Measurements from ENCODE around the gene CCDC28B. TPM values are rescaled to one million over a fixed set of nuclear protein-coding genes. Genes with fewer than 3 reads are reported as not detected.

Gene CCDC28B
- total RNA-seq (2022; extraction: Qiagen RNA extraction; ENCODE audit: low read depth) = 1.1 to 2.8 TPM (median 1.8 TPM) in 5 replicates

DNA sequence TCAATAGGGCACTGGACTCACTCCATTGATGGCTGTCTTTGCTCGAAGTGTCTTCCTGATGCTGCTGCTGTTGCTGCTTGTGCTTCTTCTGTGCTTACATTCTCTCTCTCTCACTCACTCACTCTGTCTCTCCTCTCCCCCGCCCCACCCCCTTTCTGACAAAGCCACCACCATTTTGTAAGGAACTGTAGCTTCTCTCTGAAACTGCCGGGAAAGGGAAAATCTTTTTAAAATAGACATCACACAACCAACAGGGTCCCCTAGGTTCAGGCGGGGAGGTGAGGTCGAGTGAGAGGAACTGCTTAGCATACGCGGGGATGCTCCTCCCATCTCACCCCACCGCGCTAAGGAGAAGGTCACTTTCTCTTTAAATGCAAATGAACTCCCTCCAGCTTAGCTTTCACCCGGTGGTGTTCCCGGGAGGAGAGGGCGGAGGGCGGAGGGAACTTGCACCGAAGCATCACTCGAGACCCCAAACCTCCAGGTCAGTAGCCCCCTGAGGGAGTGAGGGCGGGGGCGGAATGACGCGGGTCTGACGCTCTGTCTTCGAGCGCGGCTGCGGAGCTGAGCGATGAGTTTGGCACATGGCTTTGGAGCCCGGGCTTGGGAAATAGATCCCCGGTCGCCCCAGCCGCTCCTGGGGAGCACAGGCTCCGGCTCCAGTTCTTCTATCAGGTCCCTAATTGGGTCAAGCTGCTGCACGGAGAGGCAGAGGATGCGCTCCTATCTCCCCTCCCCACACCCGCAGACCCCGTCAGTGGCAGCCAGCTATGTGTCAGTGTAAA is at the start of gene CCDC28B:
Gene CCDC28B (plus strand): TSS at position 370 of the 785 bp plus-strand sequence. CDS start 1,341 bp downstream, outside the sequence.

GRCh38 chr1:32179443-32180185 is 20.8 kb upstream of the CCDC28B start, which contains the start of gene TXLNA:
TXLNA (plus strand) TSS chr1:32179675; CDS start chr1:32180346, 671 bp downstream.

GRCh38 chr1:32205401-32206370 is 5.3 kb downstream of the CCDC28B start, which contains the start of gene IQCC:
IQCC (plus strand) TSS chr1:32205671; CDS start chr1:32205682, 11 bp downstream.

GRCh38 chr1:32208891-32209328 is 8.5 kb downstream of the CCDC28B start, which contains the start of gene DCDC2B:
DCDC2B (plus strand) TSS chr1:32209089; CDS start chr1:32209094, 5 bp downstream.

GRCh38 chr1:32221980-32222755 is 21.8 kb downstream of the CCDC28B start, which contains the start of the genes EIF3I and TMEM234:
EIF3I (plus strand) TSS chr1:32222407; CDS start chr1:32222442, 35 bp downstream.
TMEM234 (minus strand) TSS chr1:32222353; CDS start chr1:32222322, 31 bp downstream.

DNA sequence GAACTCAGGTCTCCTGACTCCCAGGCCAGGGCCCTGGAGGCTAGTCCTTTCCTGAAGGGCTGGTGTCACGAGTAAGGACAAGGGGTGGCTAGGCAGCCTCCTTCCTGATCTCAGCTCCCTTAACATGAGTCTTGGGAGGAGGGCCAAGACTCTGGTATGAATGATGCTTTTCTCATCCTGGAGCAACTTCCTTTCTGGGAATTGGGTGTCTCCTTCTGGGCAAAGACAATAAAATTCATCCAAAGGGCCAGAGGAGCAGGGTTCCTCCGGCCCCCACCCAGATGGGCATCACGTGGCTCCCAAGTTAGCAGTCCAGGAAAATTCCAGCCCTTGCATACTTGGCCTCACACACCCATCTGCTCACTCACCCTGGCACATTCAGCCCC is 46.5 kb downstream of the CCDC28B start, which contains the start of gene FAM167B:
Gene FAM167B (plus strand): TSS at position 335 of the 386 bp plus-strand sequence. CDS start 200 bp downstream, outside the sequence.

GRCh38 chr1:32250893-32251716 is 50.7 kb downstream of the CCDC28B start, which contains the start of gene LCK:
LCK (plus strand) TSS chr1:32251265; CDS start chr1:32274330, 23,065 bp downstream.

Other genes starting within 250 kb of the CCDC28B start
- gene KHDRBS1, start 186.7 kb upstream of the CCDC28B start, total RNA-seq (2022; extraction: Qiagen RNA extraction; ENCODE audit: low read depth) = 105 to 151 TPM (median 137 TPM) in 5 replicates
- gene TMEM39B, start 127.7 kb upstream of the CCDC28B start, total RNA-seq (2022; extraction: Qiagen RNA extraction; ENCODE audit: low read depth) = 6.7 to 12.9 TPM (median 12.0 TPM) in 5 replicates
- 14.1 to 16.7 TPM (median 14.9 TPM) in 5 replicates for gene KPNA6, start 92.5 kb upstream of the CCDC28B start, total RNA-seq (2022; extraction: Qiagen RNA extraction; ENCODE audit: low read depth)
- gene TXLNA, start 20.9 kb upstream of the CCDC28B start, total RNA-seq (2022; extraction: Qiagen RNA extraction; ENCODE audit: low read depth) = 26.4 to 30.0 TPM (median 29.2 TPM) in 5 replicates
- gene IQCC, start 5.1 kb downstream of the CCDC28B start, total RNA-seq (2022; extraction: Qiagen RNA extraction; ENCODE audit: low read depth) = 1.6 to 2.7 TPM (median 2.1 TPM) in 5 replicates
- not detected in 5 replicates for gene DCDC2B, start 8.5 kb downstream of the CCDC28B start, total RNA-seq (2022; extraction: Qiagen RNA extraction; ENCODE audit: low read depth)
- gene TMEM234, start 21.8 kb downstream of the CCDC28B start, total RNA-seq (2022; extraction: Qiagen RNA extraction; ENCODE audit: low read depth) = 8.1 to 10.7 TPM (median 10.5 TPM) in 5 replicates
- 262 to 314 TPM (median 274 TPM) in 5 replicates for gene EIF3I, start 21.8 kb downstream of the CCDC28B start, total RNA-seq (2022; extraction: Qiagen RNA extraction; ENCODE audit: low read depth)
- 0.36 to 0.86 TPM (median 0.73 TPM) in 5 replicates for gene FAM167B, start 46.6 kb downstream of the CCDC28B start, total RNA-seq (2022; extraction: Qiagen RNA extraction; ENCODE audit: low read depth)
- gene LCK, start 50.7 kb downstream of the CCDC28B start, total RNA-seq (2022; extraction: Qiagen RNA extraction; ENCODE audit: low read depth) = not detected in 5 replicates
- gene HDAC1, start 91.5 kb downstream of the CCDC28B start, total RNA-seq (2022; extraction: Qiagen RNA extraction; ENCODE audit: low read depth) = 52.8 to 61.8 TPM (median 54.7 TPM) in 5 replicates
- 54.0 to 74.4 TPM (median 66.1 TPM) in 5 replicates for gene MARCKSL1, start 135.6 kb downstream of the CCDC28B start, total RNA-seq (2022; extraction: Qiagen RNA extraction; ENCODE audit: low read depth)
- gene FAM229A, start 161.9 kb downstream of the CCDC28B start, total RNA-seq (2022; extraction: Qiagen RNA extraction; ENCODE audit: low read depth) = 2.0 to 4.7 TPM (median 4.0 TPM) in 5 replicates
- gene TSSK3, start 161.9 kb downstream of the CCDC28B start, total RNA-seq (2022; extraction: Qiagen RNA extraction; ENCODE audit: low read depth) = 0.25 TPM in 1 of 5 replicates, not detected in the others
- gene BSDC1, start 193.8 kb downstream of the CCDC28B start, total RNA-seq (2022; extraction: Qiagen RNA extraction; ENCODE audit: low read depth) = 16.7 to 22.6 TPM (median 22.5 TPM) in 5 replicates